ENCODE data around the gene LTBP1.

The LTBP1 gene

DNA sequence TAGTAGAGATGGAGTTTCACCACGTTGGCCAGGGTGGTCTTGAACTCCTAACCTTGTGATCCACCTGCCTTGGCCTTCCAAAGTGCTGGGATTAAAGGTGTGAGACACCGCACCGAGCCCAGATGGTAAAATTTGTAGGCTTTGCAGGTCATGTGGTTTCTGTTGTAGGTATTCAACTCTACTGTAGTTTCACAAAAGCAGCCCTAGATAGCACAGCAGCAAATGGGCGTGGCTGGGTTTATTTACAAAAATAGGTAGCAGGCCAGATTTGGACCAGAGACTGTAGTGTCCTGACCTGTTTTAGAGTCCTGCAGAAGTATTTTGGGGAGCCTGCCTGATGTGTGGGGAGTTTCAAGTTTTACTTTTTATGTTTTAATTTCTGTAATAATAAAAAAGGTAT lies 445.6 kb downstream of the LTBP1 start:
- DNase-seq, result no peak

DNA sequence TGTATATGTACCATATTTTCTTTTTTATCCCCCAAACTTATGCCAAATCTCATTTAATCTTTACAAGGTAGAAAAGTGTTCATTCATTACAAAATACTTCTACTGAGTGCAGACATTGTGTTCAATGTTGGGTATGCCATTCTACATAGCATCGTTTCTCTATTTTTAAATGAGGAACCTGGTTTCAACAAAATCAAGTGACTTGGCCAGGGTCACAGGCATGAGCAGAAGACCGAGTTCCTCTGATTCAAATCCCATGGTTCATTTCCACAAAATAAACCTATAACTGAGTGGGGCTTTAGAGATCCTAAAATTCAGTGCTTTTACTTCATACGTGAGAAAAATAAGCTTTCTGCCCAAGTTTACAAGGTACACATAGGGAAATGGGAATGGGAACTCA lies 448.3 kb downstream of the LTBP1 start:
- DNase-seq, result no peak

DNA sequence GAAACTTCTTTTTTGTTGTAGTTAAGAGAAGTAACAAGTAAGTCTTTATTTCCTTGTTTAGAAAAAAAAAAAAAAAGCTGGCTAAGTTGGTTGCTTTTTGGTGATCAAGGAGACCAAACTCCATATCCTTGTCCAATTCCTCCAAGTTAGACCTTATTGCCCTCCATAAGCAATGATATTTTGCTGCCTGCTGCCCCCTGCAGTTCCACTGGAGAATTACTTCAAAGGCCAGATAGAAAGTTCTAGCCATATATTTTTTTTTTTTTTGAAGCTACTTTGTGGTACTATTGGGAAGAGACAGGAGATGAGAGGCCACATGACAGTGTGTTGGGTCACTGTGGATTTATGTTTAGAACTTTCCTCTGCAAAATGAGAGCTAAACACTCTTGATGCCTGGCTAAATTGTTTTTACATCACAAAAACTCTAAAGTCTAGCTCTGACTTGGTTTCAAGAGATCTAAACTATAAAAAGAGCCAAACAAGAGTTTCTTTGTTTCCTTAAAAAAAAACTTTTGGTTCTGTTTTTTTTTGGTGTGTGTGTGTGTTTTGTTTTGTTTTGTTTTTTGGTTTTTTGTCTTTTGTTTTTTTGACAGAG lies 449.0 kb downstream of the LTBP1 start:
- no peak for DNase-seq

DNA sequence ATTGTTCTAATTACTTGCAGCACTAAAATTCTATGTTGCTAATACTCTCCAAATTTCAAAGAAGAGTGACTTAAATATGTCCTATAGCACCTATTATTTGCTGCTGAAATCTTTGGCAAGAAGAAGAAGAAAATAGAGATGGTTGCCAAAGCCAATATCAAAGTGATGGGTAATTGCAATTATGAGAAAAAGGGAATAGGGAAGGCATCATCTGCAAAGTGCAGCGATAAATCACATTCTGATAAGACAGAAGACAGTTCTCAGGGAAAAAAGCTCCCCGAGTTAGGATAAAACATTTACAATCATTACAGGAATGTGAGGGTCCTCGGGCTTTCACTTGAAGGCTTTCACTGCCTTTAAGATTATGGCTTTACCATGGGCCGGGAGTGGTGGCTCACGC lies 457.6 kb downstream of the LTBP1 start:
- DNase-seq, result no peak

DNA sequence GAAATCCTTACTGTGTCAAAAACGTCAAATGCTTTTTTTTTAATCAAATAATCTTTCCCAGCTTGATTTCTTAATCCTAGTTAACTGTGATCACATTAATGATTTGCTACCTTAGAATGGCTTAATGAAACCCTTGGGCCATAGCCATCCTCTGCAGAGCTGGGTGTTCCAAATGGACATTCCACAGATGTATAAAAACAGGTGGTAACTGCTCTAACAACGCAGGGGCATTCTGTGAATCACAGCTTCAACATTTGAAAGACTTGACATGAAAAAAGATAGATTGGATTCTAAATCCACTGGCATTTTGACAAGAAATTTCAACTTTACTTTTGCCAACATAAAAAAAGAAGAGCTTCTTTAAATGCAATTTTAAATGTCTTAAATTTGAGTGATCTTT lies 459.9 kb downstream of the LTBP1 start:
- DNase-seq, result no peak

DNA sequence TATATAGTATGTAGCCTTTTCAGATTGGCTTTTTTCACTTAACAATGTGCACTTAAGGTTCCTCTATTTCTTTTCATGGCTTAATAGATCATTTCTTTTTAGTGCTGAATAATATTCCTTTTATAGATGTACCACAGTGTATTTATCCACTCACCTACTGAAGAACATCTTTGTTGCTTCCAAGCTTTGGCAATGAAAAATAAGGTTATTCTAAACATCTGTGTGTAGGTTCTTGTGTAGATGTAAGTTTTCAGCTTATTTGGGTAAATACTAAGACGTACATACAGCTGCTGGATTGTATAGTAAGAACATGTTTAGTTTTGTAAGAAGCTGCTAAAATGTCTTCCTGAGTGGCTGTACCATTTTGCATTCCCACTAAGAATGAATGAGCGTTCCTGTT lies 461.4 kb downstream of the LTBP1 start:
- no peak for DNase-seq

DNA sequence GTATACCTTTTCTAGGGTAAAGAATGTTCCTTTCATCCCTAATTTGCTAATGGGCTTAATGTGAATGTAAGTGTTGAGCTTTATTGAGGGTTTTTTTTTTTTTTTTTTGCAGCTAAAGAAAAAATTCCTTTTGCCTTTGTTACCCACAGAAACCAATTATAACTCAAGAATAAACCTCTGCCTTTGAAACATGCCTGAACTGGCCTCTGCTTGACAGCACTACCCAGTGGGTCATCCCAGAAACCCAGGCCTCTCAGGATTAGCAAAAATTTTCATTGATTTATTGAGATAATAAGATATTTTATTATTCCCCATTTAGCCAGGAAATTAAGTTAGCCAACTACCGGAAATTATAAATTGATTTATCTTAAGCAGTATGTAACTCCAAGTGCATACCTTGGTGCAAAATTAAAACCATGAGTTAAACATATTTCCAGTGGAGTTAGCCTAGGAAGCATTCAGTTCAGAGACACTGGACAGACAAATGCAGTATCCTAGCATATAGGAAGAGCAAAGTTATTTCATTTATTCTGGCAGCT lies 462.7 kb downstream of the LTBP1 start:
- no peak for DNase-seq

DNA sequence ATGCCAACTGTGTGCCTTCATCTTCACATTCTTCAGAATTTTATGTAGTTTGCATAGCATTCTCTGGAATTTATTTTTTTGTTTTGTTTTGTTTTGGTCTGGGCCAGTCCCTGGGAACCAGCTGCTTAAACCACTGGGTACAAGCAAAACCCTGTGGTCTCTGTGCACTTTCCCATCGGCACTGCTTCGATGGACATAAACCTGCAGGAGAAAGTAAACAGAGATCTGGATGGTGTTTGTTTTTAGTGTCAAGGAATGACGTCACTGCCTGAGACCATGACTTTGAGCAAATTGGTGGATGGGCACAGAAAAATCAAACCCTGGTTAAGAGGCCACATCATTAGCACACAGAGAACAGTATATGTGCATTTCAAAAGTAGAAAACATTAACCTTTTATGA lies 465.0 kb downstream of the LTBP1 start:
- no peak for DNase-seq

DNA sequence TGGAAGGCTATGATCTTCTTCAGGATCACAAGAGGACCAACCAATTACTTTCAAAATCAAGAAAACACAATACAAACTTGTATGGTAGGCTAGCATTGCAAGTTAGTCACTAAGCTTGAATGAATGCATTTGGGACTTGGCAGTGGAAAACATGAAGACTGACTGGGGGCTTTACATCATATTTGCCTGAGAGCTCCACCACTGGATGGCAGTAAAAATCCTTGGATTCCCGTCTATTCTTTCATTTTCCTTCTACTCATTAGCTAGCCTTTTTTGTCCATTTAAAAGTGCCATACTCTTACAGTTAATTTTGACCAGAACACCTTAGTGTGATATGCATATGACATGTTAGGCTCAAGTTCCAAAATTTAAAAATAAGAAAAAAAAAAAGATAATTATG lies 466.2 kb downstream of the LTBP1 start:
- no peak for DNase-seq

DNA sequence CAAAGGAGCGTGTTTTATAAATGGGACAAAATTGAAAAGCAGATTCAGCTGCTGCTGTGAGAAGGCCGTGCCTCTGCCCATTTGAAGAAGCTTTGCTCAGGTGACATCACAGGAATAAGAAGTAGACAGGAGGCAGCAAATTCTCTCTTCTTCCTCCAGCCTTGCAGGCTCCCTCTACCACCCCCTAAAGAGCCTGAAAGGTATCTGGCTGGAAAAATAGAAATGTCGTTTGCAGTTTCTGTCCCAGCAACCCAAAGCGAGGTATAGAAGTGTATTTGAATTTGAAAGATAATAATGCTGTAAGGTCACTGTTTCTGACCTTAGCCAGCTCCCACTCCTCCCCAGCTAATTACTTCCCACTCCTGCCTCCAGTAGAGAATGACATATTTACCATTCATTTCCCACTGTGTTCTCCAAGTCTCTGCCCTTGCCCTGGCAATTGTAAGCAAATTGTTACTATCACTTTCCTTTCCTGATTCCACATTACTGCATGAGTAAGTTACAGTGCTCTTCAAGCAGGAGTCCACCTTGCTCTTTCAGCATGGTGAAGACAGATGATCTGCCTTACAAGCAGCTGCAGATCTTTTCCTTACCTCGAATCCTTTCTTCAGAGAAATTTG lies 472.9 kb downstream of the LTBP1 start:
- DNase-seq, result no peak

DNA sequence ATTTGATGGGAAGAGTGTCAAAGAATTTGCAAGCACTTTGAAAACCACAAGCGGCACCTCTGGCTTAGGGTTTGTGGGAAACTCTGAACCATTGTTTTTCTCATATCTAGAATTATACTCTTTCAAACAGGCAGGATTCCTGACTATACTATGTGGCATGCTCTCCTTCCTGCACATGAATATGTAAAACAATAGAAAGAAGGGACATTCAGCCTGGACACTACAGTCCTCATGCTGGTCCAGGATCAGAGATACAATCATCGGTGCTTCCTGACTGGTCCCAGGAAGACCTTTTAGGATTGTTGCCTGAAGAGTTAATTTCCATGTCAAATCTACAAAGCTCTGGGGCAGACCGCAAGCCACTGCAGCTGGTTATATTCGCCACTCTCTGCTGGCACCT lies 474.0 kb downstream of the LTBP1 start:
- no peak for DNase-seq

DNA sequence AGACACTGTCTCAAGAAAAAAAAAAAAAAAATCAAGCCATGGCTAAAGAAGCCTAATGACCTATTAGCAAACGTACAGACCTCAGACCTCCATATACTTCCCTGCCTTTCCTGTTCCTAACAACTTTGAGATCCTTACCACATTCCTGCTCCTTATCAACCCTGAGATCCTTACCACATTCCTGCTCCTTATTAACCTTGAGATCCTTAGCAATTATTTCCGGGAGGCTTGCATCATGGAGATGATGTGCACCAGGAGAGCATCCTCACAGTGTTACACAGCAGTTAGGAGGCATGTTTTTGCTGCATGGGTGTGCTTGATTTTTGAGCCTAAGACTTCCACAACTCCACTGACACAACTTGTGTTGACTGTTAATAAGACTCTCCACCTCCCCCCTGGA lies 475.1 kb downstream of the LTBP1 start:
- no peak for DNase-seq

DNA sequence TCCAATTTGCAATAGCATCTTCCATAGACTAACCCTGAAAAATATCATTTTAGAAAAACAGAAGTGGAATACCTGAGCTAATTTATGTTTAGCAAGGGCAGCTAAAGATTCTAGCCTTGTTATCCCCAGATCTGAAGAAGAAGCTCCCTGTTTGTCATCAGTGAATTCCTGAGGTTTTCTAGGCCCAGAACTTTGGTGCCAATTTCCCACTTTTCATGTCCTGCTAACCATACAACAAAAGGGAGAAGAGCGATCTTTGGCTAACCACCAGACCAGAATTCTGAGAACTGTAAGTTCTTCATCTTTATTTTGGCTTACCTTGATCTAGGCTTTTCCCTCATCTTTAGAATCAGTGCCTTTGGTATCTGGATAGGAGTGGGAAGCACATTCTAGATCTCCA lies 478.4 kb downstream of the LTBP1 start:
- no peak for DNase-seq

DNA sequence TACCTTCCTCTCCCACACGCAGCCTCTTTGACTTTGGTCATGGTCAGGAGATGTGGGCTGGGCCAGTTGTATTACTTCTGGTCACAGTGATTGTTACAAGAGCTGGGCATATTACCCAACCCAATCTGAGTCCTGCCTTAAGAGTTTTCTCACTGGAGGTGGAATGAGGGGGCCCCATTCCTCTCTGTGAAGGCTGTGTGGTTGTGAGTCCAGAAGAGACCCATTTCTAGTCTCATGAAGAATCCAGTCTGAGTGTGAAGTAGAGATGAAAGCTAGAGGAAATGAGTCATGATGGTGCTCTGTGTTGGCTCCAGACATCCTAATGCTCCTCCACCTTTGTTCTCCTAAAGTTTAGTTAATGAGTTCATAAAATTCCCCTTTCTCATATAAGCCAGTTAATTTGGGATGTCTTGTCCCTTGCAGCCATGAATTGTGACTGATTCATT lies 478.9 kb downstream of the LTBP1 start:
- no peak for DNase-seq

DNA sequence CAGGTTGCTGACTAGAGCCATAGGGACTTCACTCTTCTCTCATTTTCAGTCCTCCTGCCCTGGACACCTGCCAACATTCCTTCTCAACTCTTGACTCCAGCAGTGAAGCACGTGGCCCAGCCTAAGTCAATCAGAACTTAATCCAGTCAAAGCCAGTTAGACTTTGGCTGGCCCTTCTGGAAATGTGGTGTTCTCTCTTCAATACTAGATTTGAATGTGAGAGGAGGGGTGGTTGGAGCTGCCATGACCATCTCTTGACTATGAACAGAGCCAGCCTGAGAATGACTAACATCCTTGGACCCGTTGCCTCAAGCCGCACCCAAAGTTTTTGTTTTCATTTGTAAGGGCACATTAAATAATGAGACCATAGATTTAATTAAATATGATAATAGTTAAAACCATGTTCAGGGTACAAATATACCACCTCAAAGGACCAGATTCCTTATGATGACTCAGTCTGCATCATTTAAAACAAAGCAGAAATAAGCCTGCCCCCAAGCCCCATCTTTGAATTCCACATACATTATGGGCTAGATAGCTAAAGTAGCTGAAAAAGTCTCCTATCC lies 480.0 kb downstream of the LTBP1 start:
- DNase-seq, result no peak

DNA sequence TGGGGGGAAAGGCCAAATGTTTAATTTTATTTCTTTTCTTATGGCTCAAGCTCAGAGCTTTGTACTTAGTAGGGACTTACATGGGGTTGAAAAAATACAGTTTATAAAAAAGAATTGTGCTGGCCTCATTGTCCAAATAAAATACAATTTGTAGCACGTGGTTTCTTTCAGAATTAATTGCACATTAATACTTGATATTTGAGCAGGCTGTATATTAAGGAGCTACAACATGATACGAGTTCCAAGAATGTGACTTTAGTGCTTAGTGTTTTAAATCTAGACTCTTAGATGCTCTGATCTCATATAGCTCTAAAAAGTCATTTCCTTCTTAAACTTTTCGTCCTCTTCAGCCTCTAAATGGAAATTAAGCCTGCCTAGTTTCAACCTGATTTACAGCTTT lies 483.3 kb downstream of the LTBP1 start:
- no peak for DNase-seq

DNA sequence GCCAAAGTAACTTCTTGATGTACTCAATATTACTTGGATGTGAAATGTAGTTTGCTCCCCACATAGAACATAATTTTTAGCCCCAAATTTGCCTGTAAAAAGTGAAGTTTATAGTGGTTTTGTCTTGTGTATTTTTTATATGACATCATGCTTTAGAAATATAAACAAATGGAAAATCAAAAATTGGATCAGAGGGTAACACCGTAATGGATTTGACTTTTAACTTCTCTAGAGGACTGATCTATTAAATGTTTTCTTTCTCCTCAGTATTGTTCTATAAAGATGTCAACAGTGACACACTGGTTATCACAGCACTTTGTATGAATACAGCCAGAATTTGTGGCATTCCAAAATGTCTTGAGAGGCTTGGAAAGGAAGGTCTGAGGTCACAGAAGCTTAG lies 484.1 kb downstream of the LTBP1 start:
- no peak for DNase-seq

DNA sequence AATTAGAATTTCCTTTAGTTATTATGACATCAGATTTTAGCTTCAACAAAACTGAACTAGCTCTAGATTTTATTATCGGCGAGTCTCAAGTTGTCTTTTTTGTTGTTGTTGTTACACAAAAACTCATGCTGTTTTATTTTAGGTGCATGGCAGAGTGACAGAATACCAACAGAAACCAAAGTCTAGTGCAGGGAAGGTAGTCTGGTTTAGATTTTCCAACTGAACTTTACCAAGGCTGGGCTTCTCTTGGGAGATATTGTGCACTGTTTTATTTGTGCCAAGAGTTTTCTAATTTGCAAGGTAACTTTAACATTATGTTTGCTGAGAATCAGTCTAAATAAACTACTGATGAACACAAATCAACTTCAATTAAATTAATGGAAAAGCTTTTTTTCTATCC lies 486.1 kb downstream of the LTBP1 start:
- no peak for DNase-seq

DNA sequence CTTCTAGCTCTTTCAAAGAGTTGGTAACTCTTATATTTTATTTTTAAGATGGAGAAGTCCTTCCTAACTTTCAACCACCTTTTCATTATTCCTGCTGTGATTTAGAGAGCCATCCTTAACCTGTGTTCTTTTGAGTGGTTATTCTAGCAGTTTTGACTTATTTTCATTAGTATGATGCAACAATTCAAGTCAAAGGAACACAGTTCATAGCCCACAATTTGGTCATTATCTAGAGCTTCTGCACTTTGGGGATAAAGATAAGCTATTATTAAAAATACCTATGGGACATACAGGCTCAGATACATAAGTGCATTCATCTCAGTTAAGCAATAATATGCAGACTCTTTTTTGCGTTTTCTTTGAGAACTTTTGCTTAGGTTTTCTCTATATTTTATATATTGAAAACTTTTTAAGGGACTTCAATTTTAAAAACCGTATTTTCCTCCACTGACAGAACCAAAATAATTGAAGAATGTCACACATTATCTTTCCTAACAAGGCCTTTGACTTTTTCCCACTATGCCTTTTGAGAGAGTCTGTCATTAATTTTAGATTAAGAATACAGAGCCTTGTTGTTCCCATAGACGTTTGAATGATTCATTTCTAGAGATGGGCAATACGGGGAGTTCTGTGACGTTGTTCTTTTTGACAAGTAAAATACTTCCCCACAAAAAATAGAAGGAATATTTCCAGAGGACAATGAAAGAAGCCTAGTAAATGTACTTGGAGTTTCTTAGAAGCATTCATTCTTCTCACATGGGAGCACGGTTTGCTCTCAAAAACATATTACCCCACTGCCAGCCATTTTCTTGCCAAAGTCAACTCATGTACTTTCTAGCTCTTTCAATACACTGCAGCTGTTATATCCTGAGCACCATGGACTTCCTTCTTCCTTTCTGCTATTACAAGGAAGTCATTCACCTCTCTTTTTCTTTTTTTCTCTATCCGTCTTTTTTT lies 486.8 kb downstream of the LTBP1 start:
- no peak for DNase-seq

DNA sequence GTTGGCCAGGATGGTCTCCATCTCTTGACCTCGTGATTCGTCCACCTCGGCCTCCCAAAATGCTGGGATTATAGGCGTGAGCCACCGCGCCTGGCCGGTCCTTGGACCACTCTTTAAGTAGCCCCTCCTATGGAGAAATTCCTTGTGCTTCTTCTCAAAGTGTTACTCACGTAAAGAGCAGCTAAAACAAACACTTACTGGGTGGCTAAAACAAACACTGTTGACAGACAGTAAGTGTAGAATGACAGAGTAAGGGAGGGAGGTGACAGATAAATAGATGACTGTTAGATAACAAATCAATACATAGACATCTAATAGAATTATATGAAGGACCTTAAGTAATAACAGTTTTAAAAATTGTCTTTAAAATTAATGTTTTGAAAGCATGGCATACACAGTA lies 488.8 kb downstream of the LTBP1 start:
- DNase-seq, result no peak

DNA sequence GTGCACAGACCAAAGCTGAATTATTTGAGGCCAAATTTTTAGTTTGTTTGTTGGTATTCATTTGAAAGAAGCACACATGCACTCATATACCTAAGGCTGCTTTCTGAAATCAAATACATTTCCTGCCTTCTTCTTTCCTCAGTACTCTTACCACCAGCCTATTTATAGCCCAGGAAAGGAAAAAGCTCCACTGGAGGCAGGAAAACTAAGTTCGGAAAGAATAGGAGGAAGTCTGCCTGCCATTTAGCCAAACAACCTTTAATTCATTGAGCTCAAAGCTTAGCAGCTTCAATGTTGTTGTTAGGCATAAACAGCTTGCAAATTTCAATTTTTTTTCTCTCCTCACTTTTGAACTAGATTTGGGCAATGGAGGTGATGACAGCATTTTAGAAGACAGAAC lies 489.3 kb downstream of the LTBP1 start:
- DNase-seq, result no peak

DNA sequence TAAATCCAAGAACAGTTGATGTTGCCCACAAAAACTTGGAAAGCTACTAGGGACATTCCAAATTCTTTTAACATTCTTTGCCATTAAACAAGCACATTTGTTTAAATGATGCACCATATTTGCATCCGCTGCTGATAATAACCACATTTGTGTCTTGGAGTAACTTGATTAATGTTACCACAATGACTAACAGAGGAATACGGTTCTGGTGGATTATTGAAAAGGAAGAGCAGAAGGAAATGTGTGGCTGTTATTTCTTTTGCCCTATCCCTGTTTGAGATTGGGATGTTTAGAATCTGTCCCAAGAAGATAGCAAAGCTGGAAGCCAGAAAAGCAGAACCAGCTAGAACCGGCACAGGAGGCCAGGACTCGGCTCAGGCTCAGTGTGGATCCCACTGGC lies 490.5 kb downstream of the LTBP1 start:
- DNase-seq, result no peak

DNA sequence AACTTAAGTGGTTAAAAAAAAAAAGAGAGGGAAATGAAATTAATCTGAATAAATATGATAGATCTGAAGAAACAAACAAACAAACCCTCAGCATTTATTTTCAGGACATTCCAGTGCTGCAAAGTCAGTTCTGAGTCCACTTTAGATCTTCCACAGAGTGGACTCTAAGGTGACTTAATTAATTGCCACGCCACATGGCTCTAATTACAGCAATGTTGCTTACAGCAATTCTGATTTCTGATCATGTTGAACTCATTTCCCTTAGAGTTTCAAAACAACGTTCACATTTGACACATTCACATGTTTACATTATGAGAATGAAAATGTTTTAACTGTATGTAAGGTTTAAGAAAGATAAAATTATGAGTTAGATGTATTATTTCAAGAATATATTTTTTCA lies 491.1 kb downstream of the LTBP1 start:
- no peak for DNase-seq

All from central memory CD4-positive, alpha-beta T cell (primary cell).